RWPE2 (cell line): ENCODE results near the gene FOLR3.

Experiments used
- ATAC-seq: fragments of 200-7000 bp; cut with Tn5 transposase; 3 replicates; pipeline ENCODE4 v1.9.1; 2021; ENCODE audit warnings: low read depth
- DNase-seq: peaks from one replicate; pipeline ENCODE4 v3.0.0-alpha.2; 2020; ENCODE audit warnings: low spot score
- H3K27ac ChIP-seq: fragments of 450-650 bp; 2 replicates; pipeline ENCODE4 v1.5.1; 2017; ENCODE audit warnings: mild to moderate bottlenecking; ENCODE audit not compliant: poor library complexity, severe bottlenecking
- H3K27me3 ChIP-seq: fragments of 250-450 bp; sonication (Bioruptor Pico); 2 replicates; pipeline ENCODE4 v1.5.1; 2021; ENCODE audit warnings: mild to moderate bottlenecking, moderate library complexity; ENCODE audit not compliant: insufficient read depth, poor library complexity, severe bottlenecking
- H3K36me3 ChIP-seq: fragments of 250-450 bp; sonication (Bioruptor Pico); 2 replicates; pipeline ENCODE4 v1.5.1; 2020; ENCODE audit warnings: low read depth, mild to moderate bottlenecking, moderate library complexity
- H3K4me1 ChIP-seq: fragments of 250-450 bp; sonication (Bioruptor Pico); 2 replicates; pipeline ENCODE4 v1.5.1; 2021; ENCODE audit warnings: mild to moderate bottlenecking, moderate library complexity; ENCODE audit not compliant: insufficient read depth, poor library complexity, severe bottlenecking
- H3K4me3 ChIP-seq: fragments of 250-450 bp; sonication (Bioruptor Pico); 2 replicates; pipeline ENCODE4 v1.5.1; 2021; ENCODE audit warnings: mild to moderate bottlenecking, moderate library complexity; ENCODE audit not compliant: severe bottlenecking
- H3K9me3 ChIP-seq: fragments of 250-450 bp; sonication (Bioruptor Pico); 2 replicates; pipeline ENCODE4 v1.5.1; 2021; ENCODE audit warnings: mild to moderate bottlenecking, moderate library complexity; ENCODE audit not compliant: severe bottlenecking
- TF ChIP-seq, protein P1 (sequence below): fragments of 450-650 bp; IDR thresholded peaks from one replicate; pipeline ENCODE4 v1.5.1; 2017; ENCODE audit warnings: mild to moderate bottlenecking, moderate library complexity; ENCODE audit not compliant: poor library complexity, severe bottlenecking

Gene FOLR3

DNA sequence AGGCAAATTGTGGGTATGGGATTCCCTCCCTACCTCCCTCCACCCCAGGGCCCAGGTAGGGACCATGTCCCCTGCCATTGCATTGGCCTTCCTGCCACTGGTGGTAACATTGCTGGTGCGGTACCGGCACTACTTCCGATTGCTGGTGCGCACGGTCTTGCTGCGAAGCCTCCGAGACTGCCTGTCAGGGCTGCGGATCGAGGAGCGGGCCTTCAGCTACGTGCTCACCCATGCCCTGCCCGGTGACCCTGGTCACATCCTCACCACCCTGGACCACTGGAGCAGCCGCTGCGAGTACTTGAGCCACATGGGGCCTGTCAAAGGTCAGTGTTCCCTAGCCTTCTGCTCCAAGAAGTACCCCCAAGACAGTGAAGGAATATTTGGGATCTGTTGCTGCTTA, 29.6 kb upstream of the FOLR3 start, which contains the start of gene TOMT:
Gene TOMT (plus strand): TSS at position 37 of the 400 bp plus-strand sequence. CDS start 28 bp downstream, at position 65.
- H3K27ac ChIP-seq, result no peak within 1 kb of the TSS
- H3K4me1 ChIP-seq, result peaks cover 8% of the 10 kb centered on the region
- no peaks in the 10 kb centered on the region for H3K27me3 ChIP-seq
- no peak for ATAC-seq
- DNase-seq, result no peak
- TF ChIP-seq, protein P1, sequence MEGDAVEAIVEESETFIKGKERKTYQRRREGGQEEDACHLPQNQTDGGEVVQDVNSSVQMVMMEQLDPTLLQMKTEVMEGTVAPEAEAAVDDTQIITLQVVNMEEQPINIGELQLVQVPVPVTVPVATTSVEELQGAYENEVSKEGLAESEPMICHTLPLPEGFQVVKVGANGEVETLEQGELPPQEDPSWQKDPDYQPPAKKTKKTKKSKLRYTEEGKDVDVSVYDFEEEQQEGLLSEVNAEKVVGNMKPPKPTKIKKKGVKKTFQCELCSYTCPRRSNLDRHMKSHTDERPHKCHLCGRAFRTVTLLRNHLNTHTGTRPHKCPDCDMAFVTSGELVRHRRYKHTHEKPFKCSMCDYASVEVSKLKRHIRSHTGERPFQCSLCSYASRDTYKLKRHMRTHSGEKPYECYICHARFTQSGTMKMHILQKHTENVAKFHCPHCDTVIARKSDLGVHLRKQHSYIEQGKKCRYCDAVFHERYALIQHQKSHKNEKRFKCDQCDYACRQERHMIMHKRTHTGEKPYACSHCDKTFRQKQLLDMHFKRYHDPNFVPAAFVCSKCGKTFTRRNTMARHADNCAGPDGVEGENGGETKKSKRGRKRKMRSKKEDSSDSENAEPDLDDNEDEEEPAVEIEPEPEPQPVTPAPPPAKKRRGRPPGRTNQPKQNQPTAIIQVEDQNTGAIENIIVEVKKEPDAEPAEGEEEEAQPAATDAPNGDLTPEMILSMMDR, result no peak
- no peaks in the 10 kb centered on the region for H3K9me3 ChIP-seq
- no peak within 1 kb of the TSS for H3K4me3 ChIP-seq
- H3K36me3 ChIP-seq, result peaks cover 11% of the 10 kb centered on the region

DNA sequence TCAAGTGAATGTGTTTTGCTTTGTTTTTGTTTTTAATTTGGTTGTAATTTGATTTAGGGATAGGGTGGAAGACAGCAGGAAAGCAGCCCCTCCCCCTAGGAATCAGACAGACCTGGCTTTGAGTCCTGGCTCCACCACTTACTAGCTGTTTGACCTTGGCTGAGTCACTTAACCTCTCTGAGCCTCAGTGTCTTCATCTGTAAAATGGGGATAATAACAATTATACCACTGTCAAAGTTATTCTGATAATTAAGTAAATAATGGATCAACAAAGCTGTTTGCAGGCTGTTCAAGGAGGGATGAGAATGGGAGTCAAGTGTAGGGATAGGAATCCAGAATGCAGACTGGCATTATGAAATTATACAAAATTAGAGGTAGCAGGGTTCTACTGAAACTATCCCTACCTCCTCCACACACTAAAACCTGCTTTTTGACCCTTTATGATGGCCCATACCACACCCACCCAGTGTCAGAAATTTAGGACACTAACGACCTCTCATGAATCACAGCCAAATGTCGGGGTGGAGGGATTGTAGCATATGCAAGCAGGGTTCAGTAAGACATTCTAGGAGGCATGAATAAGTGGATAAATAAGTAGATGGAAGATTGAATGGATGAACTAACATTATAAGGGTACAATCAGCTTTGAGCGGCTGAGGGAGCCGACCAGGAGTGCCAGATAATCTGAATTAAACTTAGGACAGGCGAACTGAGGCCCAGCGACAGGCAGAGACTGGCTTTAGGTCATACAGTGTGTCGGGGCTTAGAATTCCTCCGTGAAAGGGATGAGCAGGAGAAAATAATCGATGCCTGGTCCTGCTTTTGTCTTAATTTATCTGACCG, 24.0 kb upstream of the FOLR3 start:
- peaks cover 8% of the 10 kb centered on the region; the same call in 1 of the 2 replicates for H3K36me3 ChIP-seq
- TF ChIP-seq, protein P1, result no peak
- H3K4me1 ChIP-seq, result peaks cover 13% of the 10 kb centered on the region
- no peak for DNase-seq
- H3K27me3 ChIP-seq, result no peaks in the 10 kb centered on the region
- peak overlapping the region; percentile 58 for H3K4me3 ChIP-seq
- H3K27ac ChIP-seq, result peak overlapping the region; percentile 84
- H3K9me3 ChIP-seq, result no peaks in the 10 kb centered on the region
- ATAC-seq, result no peak

DNA sequence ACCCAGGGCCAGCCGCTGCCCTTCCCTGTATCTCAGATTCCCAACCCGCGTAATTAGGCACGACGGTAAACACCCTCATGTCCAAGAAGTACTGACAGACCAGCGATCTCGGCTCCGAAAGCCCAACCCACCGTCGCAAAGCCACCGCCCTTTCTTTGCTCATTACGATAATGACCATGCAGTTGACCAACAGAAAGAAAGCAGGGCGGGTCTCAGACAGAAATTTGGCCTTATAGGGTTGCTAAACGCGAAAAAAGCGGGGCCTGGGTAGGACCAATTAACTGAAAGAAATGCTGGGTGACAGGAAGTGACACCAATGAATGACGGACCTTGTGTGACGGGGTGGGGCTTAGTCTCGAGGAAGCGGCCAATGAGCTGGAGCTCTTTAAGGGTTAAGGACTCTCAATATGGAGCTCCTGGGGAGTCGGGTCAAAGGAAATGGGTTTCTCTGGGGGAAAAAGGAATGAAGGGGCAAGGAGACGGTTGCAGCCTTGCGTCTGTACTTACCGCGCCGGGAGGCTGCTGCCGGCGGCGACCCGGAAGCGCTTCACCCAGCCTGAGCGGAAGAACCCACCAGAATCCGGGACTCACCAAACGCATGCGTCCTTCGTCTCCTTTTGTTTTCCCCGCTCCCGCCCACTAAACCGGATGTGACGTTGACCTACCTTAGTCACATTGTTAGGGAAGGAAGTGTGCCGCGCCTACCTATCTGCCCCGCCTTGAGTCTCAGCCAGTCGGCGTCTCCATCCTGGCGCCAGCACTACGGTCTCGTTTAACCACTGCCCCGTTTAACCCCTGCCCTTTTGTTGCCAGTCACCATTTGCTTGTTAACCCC, 23.2 kb upstream of the FOLR3 start, which contains the start of gene ANAPC15:
Gene ANAPC15 (minus strand): TSS at position 553 of the 835 bp plus-strand sequence. CDS start 1,419 bp downstream, outside the sequence.
- H3K36me3 ChIP-seq, result peaks cover 8% of the 10 kb centered on the region; the same call in 1 of the 2 replicates
- H3K4me3 ChIP-seq, result peak within 1 kb of the TSS; percentile 58
- H3K27me3 ChIP-seq, result no peaks in the 10 kb centered on the region
- no peaks in the 10 kb centered on the region for H3K9me3 ChIP-seq
- peaks cover 13% of the 10 kb centered on the region for H3K4me1 ChIP-seq
- peak; percentile 97 for DNase-seq
- ATAC-seq, result peak; percentile 90
- H3K27ac ChIP-seq, result peak within 1 kb of the TSS; percentile 84
- TF ChIP-seq, protein P1, result no peak

DNA sequence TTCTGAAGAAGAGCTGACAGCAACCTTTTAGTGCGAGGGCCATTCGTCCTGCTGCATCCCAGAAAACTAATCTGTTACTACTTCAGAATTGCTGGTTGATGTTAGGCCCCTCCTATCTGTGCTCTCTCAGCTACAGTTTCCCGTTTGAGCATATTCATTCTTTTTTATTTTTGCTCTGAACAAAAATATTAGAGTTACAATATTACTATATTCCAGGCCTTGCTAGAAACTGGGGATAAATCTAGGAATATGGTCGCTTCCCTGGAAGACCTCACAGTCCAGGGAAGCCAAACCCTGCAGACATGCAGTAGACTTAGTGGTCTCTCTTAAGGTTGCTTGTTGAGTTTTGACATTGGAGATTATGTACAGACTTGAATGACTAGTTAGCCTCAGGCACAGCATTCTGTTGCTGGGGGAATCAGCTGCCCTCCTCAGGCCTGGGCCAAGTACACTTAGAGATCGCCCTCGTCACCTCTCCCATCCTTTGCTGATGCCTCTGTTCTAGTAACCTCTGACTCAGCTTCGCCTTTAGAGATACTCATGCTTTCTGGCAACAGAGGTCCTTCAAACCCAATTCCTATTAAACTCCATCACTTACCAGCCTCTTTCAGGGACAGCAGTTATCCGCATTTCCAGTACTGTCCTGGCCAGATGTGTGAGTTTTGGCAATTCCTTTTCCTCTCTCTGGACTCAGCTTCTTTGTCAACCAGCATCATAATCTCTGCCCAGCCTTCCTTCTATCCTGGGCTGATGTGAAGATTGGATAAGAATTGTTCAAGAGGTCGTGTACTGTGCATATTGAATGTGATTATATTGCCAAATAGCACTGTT, 22.3 kb upstream of the FOLR3 start:
- no peak for DNase-seq
- no peaks in the 10 kb centered on the region for H3K27me3 ChIP-seq
- TF ChIP-seq, protein P1, result no peak
- H3K4me3 ChIP-seq, result peak overlapping the region; percentile 58
- peaks cover 8% of the 10 kb centered on the region; the same call in 1 of the 2 replicates for H3K36me3 ChIP-seq
- no peak for ATAC-seq
- H3K27ac ChIP-seq, result peak overlapping the region; percentile 84
- no peaks in the 10 kb centered on the region for H3K9me3 ChIP-seq
- peaks cover 13% of the 10 kb centered on the region for H3K4me1 ChIP-seq
